Suprapubic skin (tissue), 4 donors: ENCODE measurements around the gene ZNF577. TPM values are rescaled to one million over a fixed set of nuclear protein-coding genes. Genes with fewer than 3 reads are reported as not detected.
A peak's percentile ranks its signal among the peaks of the same experiment; 100 is the strongest.

Source experiments
- DNase-seq, 2 donors: peaks; one replicate each; pipeline ENCODE4 v3.0.0-alpha.2; 2019; ENCODE audit warnings: low spot score in 2 of 2
- H3K27ac ChIP-seq: fragments of 200-600 bp; sonication (generic); one replicate; pipeline ENCODE4 v1.5.1; 2019
- H3K27me3 ChIP-seq: fragments of 200-600 bp; sonication (generic); one replicate; pipeline ENCODE4 v1.5.1; 2019
- H3K36me3 ChIP-seq: fragments of 200-600 bp; sonication (generic); one replicate; pipeline ENCODE4 v1.5.1; 2019
- H3K4me1 ChIP-seq: fragments of 200-600 bp; sonication (generic); one replicate; pipeline ENCODE4 v1.5.1; 2019
- H3K4me3 ChIP-seq: fragments of 200-600 bp; sonication (generic); one replicate; pipeline ENCODE4 v1.5.1; 2019; ENCODE audit warnings: mild to moderate bottlenecking
- H3K9me3 ChIP-seq: fragments of 200-600 bp; sonication (generic); one replicate; pipeline ENCODE4 v1.5.1; 2019
- CTCF ChIP-seq, 2 donors: fragments of 200-600 bp in 1 of 2; fragments of 450-650 bp in 1 of 2; sonication (generic) in 1 of 2; IDR thresholded peaks; one replicate each; pipeline ENCODE4 v1.5.1; 2016 to 2019; ENCODE audit warnings: antibody characterized with exemption in 2 of 2, mild to moderate bottlenecking in 1 of 2, moderate library complexity in 1 of 2
- EP300 ChIP-seq: sonication (generic); formaldehyde crosslinking; IDR thresholded peaks from one replicate; pipeline ENCODE4 v1.6.1; 2017; ENCODE audit warnings: antibody characterized with exemption
- POLR2A ChIP-seq, 2 donors: fragments of 450-650 bp; IDR thresholded peaks; one replicate each; pipeline ENCODE4 v1.6.1; 2017; ENCODE audit warnings: antibody characterized with exemption in 2 of 2, mild to moderate bottlenecking in 2 of 2, moderate library complexity in 2 of 2
- POLR2AphosphoS5 ChIP-seq, 3 donors: sonication (generic); formaldehyde crosslinking; IDR thresholded peaks; one replicate each; pipeline ENCODE4 v1.6.1; 2017; ENCODE audit warnings: antibody characterized with exemption in 3 of 3
- WGBS: methylation state at CpG from one replicate; pipeline ENCODE4 v1.1.5; 2018; 5-methylcytosine and 5-hydroxymethylcytosine counted together
- total RNA-seq, 4 donors: library from RNA; depleted of rRNA; stranded (reverse); fragments of >200 nt; gene quantifications; one replicate each; pipeline ENCODE4 v1.1.0, GENCODE V29; 2016

Gene ZNF577
- total RNA-seq, 4 donors from 2014 or later: 8.5 to 47.5 (median 17.9) TPM

GRCh38 chr19:51837145-51837544 is 50.6 kb downstream of the ZNF577 start:
- H3K4me3 ChIP-seq: no peak overlapping the region
- peaks cover 11% of the 10 kb centered on the region for H3K9me3 ChIP-seq
- no peaks in the 10 kb centered on the region for H3K36me3 ChIP-seq
- DNase-seq: no peak
- TF ChIP-seq EP300 (no peak), CTCF (IDR thresholded peaks at IDR 0.05) (no peak), POLR2AphosphoS5 (IDR thresholded peaks at IDR 0.05) (no peak), POLR2A (IDR thresholded peaks at IDR 0.05) (no peak)
- no peaks in the 10 kb centered on the region for H3K4me1 ChIP-seq
- 94% methylated on average over 2 of the region's 2 CpGs for WGBS
- H3K27me3 ChIP-seq: no peaks in the 10 kb centered on the region
- H3K27ac ChIP-seq: no peak overlapping the region

DNA sequence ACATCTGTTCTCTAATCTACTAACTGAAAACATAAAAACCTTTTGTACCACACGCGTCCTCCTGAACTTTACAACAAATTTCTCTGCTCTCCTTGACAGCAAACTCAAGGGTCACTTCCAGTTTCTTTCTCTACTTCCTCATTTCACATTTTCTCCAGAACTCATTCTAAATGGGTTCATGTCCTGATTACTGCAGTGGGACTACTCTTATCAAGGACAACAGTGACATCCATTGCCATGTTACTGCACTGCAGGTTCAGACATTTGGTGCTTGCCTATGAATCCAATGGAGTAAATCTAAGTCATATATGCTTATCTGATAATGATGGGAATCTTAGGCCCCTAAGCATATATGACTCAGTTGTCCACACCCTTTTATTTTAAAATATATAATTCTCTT is 57.5 kb downstream of the ZNF577 start:
- DNase-seq: no peak
- 74% methylated on average over 2 of the region's 2 CpGs for WGBS

DNA sequence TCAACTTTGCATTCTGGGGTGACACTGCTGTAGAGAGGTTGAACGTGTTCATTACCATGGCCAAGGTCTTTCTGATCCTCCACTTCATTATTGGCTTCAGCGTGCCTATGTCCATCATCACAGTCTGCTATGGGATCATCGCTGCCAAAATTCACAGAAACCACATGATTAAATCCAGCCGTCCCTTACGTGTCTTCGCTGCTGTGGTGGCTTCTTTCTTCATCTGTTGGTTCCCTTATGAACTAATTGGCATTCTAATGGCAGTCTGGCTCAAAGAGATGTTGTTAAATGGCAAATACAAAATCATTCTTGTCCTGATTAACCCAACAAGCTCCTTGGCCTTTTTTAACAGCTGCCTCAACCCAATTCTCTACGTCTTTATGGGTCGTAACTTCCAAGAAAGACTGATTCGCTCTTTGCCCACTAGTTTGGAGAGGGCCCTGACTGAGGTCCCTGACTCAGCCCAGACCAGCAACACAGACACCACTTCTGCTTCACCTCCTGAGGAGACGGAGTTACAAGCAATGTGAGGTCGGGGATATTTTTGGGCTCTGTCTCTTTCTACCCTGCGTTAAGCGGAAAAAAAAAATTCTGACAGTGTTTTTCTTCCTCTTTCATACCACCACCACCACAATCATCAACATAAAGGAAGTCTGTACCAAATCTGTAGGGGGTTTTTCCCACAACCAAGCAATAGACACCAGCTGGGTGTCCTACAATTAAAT is 63.3 kb downstream of the ZNF577 start:
- Histone ChIP-seq H3K4me3 (no peak overlapping the region), H3K27ac (no peak overlapping the region), H3K36me3 (no peaks in the 10 kb centered on the region), H3K27me3 (no peaks in the 10 kb centered on the region), H3K4me1 (no peaks in the 10 kb centered on the region), H3K9me3 (no peaks in the 10 kb centered on the region)
- WGBS: 78% methylated on average over 13 of the region's 13 CpGs
- no peak for TF ChIP-seq CTCF (IDR thresholded peaks at IDR 0.05)
- TF ChIP-seq POLR2A (IDR thresholded peaks at IDR 0.05): no peak
- TF ChIP-seq EP300: no peak
- TF ChIP-seq POLR2AphosphoS5 (IDR thresholded peaks at IDR 0.05): no peak
- DNase-seq: no peak

More for the DNA sequence above, 57.5 kb downstream of the ZNF577 start:
- peak in 1 of 2 donors; percentile 5 for TF ChIP-seq CTCF (IDR thresholded peaks at IDR 0.05)
- no peak for TF ChIP-seq POLR2A (IDR thresholded peaks at IDR 0.05)
- TF ChIP-seq POLR2AphosphoS5 (IDR thresholded peaks at IDR 0.05): no peak
- no peaks in the 10 kb centered on the region for H3K4me1 ChIP-seq
- no peaks in the 10 kb centered on the region for H3K9me3 ChIP-seq
- no peak overlapping the region for H3K27ac ChIP-seq
- H3K27me3 ChIP-seq: no peaks in the 10 kb centered on the region
- H3K36me3 ChIP-seq: no peaks in the 10 kb centered on the region
- H3K4me3 ChIP-seq: no peak overlapping the region

- H3K36me3 ChIP-seq: no peaks in the 10 kb centered on the region
- no peak overlapping the region for H3K4me3 ChIP-seq
- DNase-seq: no peak
- H3K4me1 ChIP-seq: no peaks in the 10 kb centered on the region
- H3K27ac ChIP-seq: no peak overlapping the region
- no peaks in the 10 kb centered on the region for H3K27me3 ChIP-seq
- H3K9me3 ChIP-seq: no peaks in the 10 kb centered on the region
- TF ChIP-seq POLR2A (IDR thresholded peaks at IDR 0.05) (no peak), POLR2AphosphoS5 (IDR thresholded peaks at IDR 0.05) (no peak), CTCF (IDR thresholded peaks at IDR 0.05) (no peak), EP300 (no peak)
- WGBS: 96% methylated on average over 3 of the region's 3 CpGs
Measured at GRCh38 chr19:51822946-51823345, 64.8 kb downstream of the ZNF577 start.

DNA sequence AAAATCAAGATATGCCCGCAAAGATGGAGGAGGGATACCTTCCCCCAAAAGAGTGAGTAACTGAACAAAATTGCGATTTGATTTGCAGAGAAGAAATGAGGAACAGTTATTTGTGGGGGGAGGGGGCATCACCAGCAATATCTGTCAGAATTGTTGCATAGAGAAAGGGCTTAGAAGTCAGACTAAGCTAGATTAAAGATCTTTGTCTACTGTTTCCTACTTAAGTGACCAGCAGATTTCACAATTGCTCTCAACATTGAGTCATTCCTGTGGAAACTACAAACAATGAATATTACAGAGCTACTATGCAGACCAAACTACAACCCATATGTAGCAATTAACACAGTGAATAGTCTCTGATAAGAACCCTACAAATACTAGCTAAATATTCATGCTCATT is 65.4 kb downstream of the ZNF577 start:
- Histone ChIP-seq H3K27ac (no peak overlapping the region), H3K9me3 (no peaks in the 10 kb centered on the region), H3K4me3 (no peak overlapping the region), H3K4me1 (no peaks in the 10 kb centered on the region), H3K27me3 (no peaks in the 10 kb centered on the region), H3K36me3 (no peaks in the 10 kb centered on the region)
- 97% methylated on average over 2 of the region's 2 CpGs for WGBS
- DNase-seq: no peak
- TF ChIP-seq POLR2A (IDR thresholded peaks at IDR 0.05): no peak
- no peak for TF ChIP-seq POLR2AphosphoS5 (IDR thresholded peaks at IDR 0.05)
- no peak for TF ChIP-seq EP300
- no peak for TF ChIP-seq CTCF (IDR thresholded peaks at IDR 0.05)
